Daoy (cell line): ENCODE results near the gene ARHGEF17. TPM values are rescaled to one million over a fixed set of nuclear protein-coding genes. Genes with fewer than 3 reads are reported as not detected.

ENCODE experiments used
- DNase-seq: peaks from one replicate; pipeline ENCODE4 v3.0.0-alpha.2; 2015; ENCODE audit warnings: low read depth
- total RNA-seq: library from RNA; depleted of rRNA; stranded (reverse); fragments of >200 nt; shearing (Covaris generic); gene quantifications from 2 replicates; pipeline ENCODE4 v1.2.3, GENCODE V29; 2014; rRNA removed

ARHGEF17 gene
- total RNA-seq, 1 experiment from 2014 or later = 4.7 TPM

DNA sequence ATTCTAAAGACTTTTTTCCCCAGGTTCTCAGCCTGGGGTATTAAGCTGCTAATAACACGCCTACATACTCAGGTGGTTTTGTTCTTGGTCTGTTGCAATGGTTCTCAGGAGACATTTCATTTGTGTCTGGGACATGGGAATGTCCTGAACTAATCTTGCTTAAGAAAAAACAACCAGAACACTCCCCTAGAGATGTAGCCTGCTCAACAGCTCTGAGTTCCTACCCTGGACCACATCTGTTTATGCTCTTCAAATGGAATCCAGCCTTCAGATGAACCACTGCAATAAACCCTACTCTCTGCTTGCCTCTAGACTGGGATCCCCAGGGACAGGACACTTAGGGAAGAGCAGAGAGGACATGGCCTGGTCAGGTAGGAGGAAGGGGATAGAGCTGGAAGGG lies 98.1 kb downstream of the ARHGEF17 start:
- DNase-seq = no peak

DNA sequence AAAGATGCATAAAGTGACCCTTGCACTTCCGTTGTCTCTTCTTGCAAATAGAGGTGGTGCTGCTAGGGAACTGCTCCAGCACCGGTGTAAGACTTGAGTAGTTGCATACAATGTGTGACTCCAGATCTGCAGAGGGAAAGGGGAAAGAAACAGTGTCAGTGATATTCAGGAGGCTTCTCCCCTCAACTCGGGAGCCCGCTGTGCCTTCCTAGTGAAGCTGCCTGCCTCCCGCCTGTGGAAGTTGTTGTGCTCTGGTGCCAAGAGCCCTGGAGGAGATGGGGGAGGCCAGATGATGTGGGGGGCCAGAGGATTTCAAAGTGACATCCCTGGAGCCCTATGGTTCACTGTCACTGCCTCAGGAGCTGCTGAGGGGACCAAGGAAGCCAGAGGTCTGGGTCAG lies 98.5 kb downstream of the ARHGEF17 start:
- no peak for DNase-seq

DNA sequence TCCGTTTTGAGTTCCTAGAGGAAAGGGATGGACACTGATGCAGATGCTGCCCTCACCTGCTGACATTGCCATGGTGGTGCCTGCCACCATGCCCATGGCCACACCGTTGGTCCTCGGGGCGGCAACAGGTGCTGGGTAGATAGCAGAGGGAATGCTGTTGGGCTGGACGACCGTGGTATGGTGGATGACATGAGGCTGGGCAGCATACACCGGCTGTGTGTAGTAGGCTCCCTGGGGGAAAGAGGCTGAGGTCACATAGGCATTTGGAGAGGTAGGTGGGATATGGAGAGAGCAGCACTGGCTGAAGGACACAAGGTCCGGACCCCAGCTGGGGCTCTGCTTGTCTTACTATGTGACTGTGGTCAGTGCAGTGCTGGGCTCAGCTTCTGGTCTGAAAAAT lies 101.4 kb downstream of the ARHGEF17 start:
- no peak for DNase-seq

DNA sequence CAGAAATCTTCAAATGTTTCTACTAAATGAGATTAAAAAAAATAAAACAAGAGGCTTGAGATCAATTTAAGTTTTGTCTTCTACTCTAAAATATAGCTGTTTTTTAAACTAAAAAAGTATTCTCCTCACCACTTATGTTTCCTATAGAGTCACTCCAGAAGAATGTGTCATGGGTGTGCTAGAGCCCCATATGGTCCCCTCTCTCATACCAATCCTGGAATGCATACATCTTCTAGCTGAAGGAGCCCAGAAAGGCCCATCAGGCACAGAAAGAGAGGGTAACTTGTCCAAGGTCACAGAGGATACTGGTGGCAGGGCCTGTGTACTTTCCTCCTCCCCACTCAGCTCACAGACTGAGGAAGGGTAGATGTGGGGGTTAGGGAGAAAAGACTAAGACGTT lies 102.6 kb downstream of the ARHGEF17 start:
- no peak for DNase-seq

DNA sequence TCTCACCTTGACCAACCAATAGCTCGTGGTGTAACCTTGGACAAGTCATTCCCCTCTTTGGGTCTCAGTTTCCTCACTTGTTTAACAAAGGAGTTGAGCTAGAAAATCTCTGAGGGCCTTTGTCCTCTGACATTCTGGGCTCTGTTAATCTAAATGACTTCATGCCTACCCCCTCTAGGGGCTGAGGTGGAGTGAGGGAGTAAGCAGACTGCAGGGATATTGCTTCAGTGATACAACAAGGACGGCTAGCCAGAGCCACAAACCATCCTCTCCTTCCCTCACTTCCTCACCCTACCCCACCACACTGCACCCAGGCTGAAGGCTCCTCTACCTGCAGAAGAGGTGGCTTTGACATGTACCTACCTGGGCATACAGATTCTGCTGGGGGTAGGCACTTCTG lies 103.0 kb downstream of the ARHGEF17 start:
- DNase-seq = no peak

DNA sequence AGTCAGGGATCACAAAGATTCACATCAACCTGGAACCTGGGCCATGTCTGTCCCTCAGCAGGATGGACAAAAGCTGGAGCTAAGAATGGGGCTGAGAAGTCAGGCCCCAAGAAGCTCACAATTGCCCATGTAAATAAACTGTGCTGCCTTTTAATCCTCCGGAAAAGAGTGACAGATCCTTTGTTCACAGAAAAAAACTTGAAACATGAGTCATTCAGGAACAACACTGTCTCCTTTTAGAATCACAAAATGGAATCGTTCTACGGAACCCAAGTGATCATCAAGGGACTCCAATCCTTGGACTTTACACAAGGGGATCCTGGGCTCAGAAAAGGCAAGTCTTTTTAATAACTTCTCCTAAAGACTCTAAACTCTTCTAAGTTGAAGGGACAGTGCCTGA lies 104.2 kb downstream of the ARHGEF17 start:
- no peak for DNase-seq

DNA sequence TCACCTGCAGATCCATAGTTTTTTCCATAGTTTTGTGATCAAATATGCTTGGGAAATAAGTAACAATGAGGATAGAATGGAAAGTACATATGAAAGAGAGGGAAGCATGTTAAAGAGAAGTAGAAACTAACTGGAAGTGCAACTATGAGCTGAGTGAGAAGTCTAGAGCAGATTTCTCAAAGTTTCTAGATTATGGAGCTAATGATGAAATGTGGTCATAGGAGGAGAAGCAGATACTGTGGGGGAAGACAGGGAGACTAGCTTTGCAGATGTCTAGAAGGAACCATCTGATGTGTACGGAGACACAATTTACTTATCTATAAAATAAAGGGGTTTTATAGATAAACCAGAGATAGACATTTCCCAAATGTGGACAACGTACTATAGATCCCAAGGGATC lies 105.2 kb downstream of the ARHGEF17 start:
- no peak for DNase-seq

DNA sequence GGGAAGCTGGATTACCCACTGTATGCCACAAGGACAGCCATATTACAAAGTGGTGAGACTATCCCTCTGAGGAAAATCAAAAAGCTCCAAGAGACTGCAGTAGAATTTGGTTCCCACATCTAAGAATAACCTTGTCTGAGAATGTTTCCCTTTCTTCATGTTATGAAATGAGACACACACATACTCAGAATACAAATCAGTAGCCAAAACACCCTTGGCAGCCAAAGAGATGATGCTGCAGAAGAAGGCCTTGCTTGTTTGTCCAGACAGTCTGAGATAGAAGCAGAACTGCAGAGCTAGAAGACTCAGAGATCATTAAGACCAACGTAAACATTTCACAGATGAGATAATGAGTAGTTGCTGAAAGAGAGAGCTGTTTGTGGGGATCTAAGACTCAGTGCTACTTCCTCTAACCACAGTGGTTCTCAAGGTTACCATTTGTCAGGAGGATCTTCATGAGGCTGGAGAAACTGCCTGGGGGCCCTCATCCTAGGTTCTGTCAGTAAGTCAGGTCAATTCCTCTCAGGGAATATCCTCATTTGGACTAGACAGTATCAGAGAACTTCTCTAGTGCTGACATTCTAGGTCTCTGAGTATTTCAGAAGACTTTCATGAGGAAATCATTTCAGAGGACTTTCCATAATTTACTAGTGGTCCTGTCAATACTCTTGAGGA lies 107.0 kb downstream of the ARHGEF17 start:
- DNase-seq = no peak

DNA sequence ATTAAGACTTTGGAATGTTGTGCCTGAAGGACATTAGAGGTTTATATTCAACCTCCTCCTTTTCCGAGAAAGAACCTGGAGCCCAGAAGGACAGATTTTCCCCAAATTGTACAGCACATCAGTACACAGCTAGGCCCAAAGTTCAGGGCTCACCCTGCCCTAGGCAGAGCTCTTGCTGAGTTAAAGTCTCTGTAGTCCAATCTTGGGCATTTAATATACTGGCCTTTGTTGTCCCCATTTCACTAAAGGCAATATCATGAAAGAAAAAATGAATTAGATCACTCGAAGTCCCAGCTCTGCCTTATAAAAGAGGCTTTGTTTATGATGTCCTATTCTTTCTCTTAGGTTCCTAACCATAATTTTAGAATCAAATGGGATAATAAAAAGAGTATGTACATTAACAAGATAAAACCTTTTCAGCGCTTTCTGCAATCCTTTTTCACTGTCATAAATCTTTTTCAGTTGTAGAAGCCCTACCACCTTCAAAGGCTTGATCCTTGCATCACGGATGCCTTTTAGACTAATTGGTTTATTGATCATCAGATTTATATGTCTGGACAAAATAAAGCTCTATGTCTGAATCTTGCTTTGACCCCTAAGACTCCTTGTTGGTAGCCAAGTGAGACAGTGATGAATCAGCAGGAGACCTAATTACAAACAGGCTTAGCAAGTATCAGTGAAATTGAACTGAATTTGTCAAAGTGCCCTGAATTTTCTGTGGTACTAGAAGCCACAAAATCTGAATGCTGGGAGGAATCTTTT lies 108.0 kb downstream of the ARHGEF17 start:
- no peak for DNase-seq

DNA sequence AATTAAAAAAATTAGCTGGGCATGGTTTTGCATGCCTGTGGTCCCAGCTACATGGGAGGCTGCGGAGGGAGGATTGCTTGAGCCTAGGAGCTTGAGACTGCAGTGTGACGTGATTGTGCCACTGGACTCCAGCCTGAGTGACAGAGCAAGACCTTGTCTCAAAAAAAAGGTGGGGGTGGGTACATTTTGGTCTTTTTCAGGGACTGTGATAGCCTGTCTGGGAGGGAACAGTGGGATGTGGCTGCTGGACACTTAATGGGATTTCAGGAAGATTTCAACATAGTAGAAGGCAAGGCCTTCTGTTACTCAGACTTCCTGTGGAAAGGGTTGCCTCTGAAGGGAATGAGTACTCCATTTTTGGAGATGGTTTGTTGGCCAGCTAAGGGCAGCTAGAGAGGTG lies 108.7 kb downstream of the ARHGEF17 start:
- no peak for DNase-seq

Other genes with a start within 250 kb of the ARHGEF17 start
- 4.8 and 7.2 TPM in 2 replicates for gene FCHSD2, start 166.0 kb upstream of the ARHGEF17 start, total RNA-seq
- 0.74 TPM in 1 of 2 replicates, not detected in the other for gene P2RY2, start 90.0 kb upstream of the ARHGEF17 start, total RNA-seq
- 0.80 TPM in 1 of 2 replicates, not detected in the other for gene P2RY6, start 35.9 kb upstream of the ARHGEF17 start, total RNA-seq
- gene RELT, start 68.1 kb downstream of the ARHGEF17 start, total RNA-seq = 10.3 and 11.2 TPM in 2 replicates